Measurements from ENCODE around the gene ZNF564.

The ZNF564 gene

DNA sequence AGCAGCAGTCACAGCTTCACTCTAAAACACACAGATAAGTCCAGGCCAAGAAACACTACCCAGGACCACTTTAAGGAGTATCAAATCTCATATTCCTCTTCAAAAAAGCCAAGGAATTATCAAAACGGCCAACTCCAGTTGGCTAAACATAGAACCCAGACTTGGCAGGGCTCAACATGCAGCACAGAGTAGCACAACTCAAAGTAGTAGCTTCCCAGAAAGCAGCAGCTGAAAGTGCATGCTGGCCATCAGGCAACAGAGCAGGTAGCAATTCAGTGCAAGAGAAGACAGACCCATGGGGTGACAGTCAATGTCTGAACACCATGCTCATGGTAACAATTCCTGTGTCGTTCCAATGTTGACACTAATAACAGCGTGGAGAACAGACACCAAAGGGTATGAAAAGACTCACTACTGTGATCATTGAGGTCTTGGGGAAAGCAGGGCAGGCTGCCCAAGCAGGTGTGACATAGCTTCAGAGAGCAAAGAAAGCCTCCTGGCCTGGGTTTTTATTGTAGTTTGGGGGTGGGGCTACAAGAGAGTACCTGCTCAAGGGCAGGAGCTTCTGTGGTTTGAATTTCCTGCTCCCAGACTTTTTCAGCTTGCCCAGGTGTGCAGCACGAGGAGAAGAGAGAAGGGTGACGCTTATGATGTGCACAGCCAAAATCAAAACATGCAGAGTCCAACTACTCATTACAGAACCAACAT, 72.9 kb downstream of the ZNF564 start:
- ATAC-seq: no peak

More for the DNA sequence above, 72.9 kb downstream of the ZNF564 start:
- TF ChIP-seq ZNF565 (CRISPR knock-in tag; conservative IDR thresholded peaks at IDR 0.05; ENCODE audit: low read depth) (no peak), GLIS3 (CRISPR knock-in tag; IDR thresholded peaks at IDR 0.05) (no peak), TOX (CRISPR knock-in tag; IDR thresholded peaks at IDR 0.05; ENCODE audit: borderline replicate concordance) (no peak), PPARA (CRISPR knock-in tag; IDR thresholded peaks at IDR 0.05; ENCODE audit: borderline replicate concordance) (no peak), CSDC2 (CRISPR knock-in tag; IDR thresholded peaks at IDR 0.05) (no peak), TCF4 (CRISPR knock-in tag; IDR thresholded peaks at IDR 0.05; ENCODE audit: borderline replicate concordance) (no peak), ZFP30 (CRISPR knock-in tag; IDR thresholded peaks at IDR 0.05) (no peak), ESRRG (CRISPR knock-in tag; IDR thresholded peaks at IDR 0.05) (no peak), ARNTL (CRISPR knock-in tag; IDR thresholded peaks at IDR 0.05; ENCODE audit: borderline replicate concordance, low read depth) (no peak), ZNF70 (CRISPR knock-in tag; IDR thresholded peaks at IDR 0.05) (no peak), ZFP3 (CRISPR knock-in tag; IDR thresholded peaks at IDR 0.05) (no peak), ZNF8 (CRISPR knock-in tag; IDR thresholded peaks at IDR 0.05) (no peak), ZC3H10 (CRISPR knock-in tag; IDR thresholded peaks at IDR 0.05) (no peak), BACH2 (CRISPR knock-in tag; IDR thresholded peaks at IDR 0.05; ENCODE audit: borderline replicate concordance) (no peak), SNAI2 (CRISPR knock-in tag; IDR thresholded peaks at IDR 0.05) (no peak)
- TF ChIP-seq, protein P1, sequence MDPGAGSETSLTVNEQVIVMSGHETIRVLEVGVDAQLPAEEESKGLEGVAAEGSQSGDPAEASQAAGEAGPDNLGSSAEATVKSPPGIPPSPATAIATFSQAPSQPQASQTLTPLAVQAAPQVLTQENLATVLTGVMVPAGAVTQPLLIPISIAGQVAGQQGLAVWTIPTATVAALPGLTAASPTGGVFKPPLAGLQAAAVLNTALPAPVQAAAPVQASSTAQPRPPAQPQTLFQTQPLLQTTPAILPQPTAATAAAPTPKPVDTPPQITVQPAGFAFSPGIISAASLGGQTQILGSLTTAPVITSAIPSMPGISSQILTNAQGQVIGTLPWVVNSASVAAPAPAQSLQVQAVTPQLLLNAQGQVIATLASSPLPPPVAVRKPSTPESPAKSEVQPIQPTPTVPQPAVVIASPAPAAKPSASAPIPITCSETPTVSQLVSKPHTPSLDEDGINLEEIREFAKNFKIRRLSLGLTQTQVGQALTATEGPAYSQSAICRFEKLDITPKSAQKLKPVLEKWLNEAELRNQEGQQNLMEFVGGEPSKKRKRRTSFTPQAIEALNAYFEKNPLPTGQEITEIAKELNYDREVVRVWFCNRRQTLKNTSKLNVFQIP (CRISPR knock-in tag; IDR thresholded peaks at IDR 0.05; ENCODE audit: borderline replicate concordance, low read depth): no peak
- TF ChIP-seq, protein P2, sequence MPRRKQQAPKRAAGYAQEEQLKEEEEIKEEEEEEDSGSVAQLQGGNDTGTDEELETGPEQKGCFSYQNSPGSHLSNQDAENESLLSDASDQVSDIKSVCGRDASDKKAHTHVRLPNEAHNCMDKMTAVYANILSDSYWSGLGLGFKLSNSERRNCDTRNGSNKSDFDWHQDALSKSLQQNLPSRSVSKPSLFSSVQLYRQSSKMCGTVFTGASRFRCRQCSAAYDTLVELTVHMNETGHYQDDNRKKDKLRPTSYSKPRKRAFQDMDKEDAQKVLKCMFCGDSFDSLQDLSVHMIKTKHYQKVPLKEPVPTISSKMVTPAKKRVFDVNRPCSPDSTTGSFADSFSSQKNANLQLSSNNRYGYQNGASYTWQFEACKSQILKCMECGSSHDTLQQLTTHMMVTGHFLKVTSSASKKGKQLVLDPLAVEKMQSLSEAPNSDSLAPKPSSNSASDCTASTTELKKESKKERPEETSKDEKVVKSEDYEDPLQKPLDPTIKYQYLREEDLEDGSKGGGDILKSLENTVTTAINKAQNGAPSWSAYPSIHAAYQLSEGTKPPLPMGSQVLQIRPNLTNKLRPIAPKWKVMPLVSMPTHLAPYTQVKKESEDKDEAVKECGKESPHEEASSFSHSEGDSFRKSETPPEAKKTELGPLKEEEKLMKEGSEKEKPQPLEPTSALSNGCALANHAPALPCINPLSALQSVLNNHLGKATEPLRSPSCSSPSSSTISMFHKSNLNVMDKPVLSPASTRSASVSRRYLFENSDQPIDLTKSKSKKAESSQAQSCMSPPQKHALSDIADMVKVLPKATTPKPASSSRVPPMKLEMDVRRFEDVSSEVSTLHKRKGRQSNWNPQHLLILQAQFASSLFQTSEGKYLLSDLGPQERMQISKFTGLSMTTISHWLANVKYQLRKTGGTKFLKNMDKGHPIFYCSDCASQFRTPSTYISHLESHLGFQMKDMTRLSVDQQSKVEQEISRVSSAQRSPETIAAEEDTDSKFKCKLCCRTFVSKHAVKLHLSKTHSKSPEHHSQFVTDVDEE (CRISPR knock-in tag; IDR thresholded peaks at IDR 0.05): no peak
- TF ChIP-seq, protein P3, sequence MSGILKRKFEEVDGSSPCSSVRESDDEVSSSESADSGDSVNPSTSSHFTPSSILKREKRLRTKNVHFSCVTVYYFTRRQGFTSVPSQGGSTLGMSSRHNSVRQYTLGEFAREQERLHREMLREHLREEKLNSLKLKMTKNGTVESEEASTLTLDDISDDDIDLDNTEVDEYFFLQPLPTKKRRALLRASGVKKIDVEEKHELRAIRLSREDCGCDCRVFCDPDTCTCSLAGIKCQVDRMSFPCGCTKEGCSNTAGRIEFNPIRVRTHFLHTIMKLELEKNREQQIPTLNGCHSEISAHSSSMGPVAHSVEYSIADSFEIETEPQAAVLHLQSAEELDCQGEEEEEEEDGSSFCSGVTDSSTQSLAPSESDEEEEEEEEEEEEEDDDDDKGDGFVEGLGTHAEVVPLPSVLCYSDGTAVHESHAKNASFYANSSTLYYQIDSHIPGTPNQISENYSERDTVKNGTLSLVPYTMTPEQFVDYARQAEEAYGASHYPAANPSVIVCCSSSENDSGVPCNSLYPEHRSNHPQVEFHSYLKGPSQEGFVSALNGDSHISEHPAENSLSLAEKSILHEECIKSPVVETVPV (CRISPR knock-in tag; IDR thresholded peaks at IDR 0.05): no peak
- TF ChIP-seq, protein P4, sequence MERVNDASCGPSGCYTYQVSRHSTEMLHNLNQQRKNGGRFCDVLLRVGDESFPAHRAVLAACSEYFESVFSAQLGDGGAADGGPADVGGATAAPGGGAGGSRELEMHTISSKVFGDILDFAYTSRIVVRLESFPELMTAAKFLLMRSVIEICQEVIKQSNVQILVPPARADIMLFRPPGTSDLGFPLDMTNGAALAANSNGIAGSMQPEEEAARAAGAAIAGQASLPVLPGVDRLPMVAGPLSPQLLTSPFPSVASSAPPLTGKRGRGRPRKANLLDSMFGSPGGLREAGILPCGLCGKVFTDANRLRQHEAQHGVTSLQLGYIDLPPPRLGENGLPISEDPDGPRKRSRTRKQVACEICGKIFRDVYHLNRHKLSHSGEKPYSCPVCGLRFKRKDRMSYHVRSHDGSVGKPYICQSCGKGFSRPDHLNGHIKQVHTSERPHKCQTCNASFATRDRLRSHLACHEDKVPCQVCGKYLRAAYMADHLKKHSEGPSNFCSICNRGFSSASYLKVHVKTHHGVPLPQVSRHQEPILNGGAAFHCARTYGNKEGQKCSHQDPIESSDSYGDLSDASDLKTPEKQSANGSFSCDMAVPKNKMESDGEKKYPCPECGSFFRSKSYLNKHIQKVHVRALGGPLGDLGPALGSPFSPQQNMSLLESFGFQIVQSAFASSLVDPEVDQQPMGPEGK (CRISPR knock-in tag; IDR thresholded peaks at IDR 0.05; ENCODE audit: borderline replicate concordance): no peak
